GM12874 (cell line): ENCODE results near the gene SMG6.
A peak's percentile ranks its signal among the peaks of the same experiment; 100 is the strongest.

ENCODE experiments used
- CTCF ChIP-seq: IDR thresholded peaks from 2 replicates; pipeline ENCODE4 v1.5.1; 2011; ENCODE audit warnings: low read depth, mild to moderate bottlenecking, control low read depth, low read length, moderate library complexity; ENCODE audit not compliant: insufficient read depth

SMG6 gene

GRCh38 chr17:2282297-2282873, 21.2 kb downstream of the SMG6 start:
- TF ChIP-seq CTCF: peak; percentile 29; the same call in 1 of the 2 replicates

- no peak for TF ChIP-seq CTCF
Measured at GRCh38 chr17:2279707-2280106, 23.9 kb downstream of the SMG6 start.

GRCh38 chr17:2277429-2278170, 26.0 kb downstream of the SMG6 start:
- TF ChIP-seq CTCF: no peak

- no peak for TF ChIP-seq CTCF
Measured at GRCh38 chr17:2275722-2276121, 27.9 kb downstream of the SMG6 start.

- TF ChIP-seq CTCF: no peak
Measured at GRCh38 chr17:2274414-2274813, 29.2 kb downstream of the SMG6 start.

- TF ChIP-seq CTCF: no peak
Measured at GRCh38 chr17:2271985-2272702, 31.4 kb downstream of the SMG6 start.

- no peak for TF ChIP-seq CTCF
Measured at GRCh38 chr17:2267354-2267753, 36.2 kb downstream of the SMG6 start.
